GM12878 (cell line): ENCODE measurements around the gene SUFU.

Source experiments
- CBFB ChIP-seq: IDR thresholded peaks from 2 replicates; pipeline ENCODE4 v1.6.1; 2016; ENCODE audit warnings: antibody characterized with exemption, low read depth
- CEBPB ChIP-seq, 2 experiments: fragments of 150-350 bp in 1 of 2; IDR thresholded peaks; 2 replicates each; pipeline ENCODE4 v1.6.1; 2012 to 2014; ENCODE audit warnings: low read depth in 2 of 2, low read length in 2 of 2, borderline replicate concordance in 1 of 2, inconsistent platforms in 1 of 2
- CHD2 ChIP-seq: IDR thresholded peaks from 2 replicates; pipeline ENCODE4 v1.6.1; 2011; ENCODE audit warnings: low read depth, low read length, improper control_type of control experiment, borderline replicate concordance
- CREB1 ChIP-seq: IDR thresholded peaks from 2 replicates; pipeline ENCODE4 v1.6.1; 2012; ENCODE audit warnings: low read depth, mild to moderate bottlenecking, inconsistent platforms
- CTCF ChIP-seq, 3 experiments: IDR thresholded peaks in 2 of 3; conservative IDR thresholded peaks in 1 of 3; 2 replicates each; pipeline ENCODE4 v1.5.1; 2011; ENCODE audit warnings: low read depth in 3 of 3, low read length in 3 of 3, mild to moderate bottlenecking in 3 of 3, control low read depth in 2 of 3, moderate library complexity in 2 of 3, inconsistent platforms in 1 of 3, mixed read lengths in 1 of 3; ENCODE audit not compliant: control insufficient read depth in 2 of 3, insufficient read depth in 1 of 3; ENCODE audit errors: extremely low read depth in 1 of 3
- EZH2 ChIP-seq: IDR thresholded peaks from 2 replicates; pipeline ENCODE4 v1.6.1; 2012; ENCODE audit warnings: low read depth, mild to moderate bottlenecking, control low read depth, inconsistent platforms, low read length, borderline replicate concordance; ENCODE audit not compliant: control insufficient read depth
- HDGF ChIP-seq: fragments of 450-650 bp; IDR thresholded peaks from 2 replicates; pipeline ENCODE4 v1.6.1; 2016; ENCODE audit warnings: antibody characterized with exemption
- IRF4 ChIP-seq: IDR thresholded peaks from 2 replicates; pipeline ENCODE4 v1.6.1; 2011; ENCODE audit warnings: low read depth, low read length
- JUNB ChIP-seq: IDR thresholded peaks from 2 replicates; pipeline ENCODE4 v1.6.1; 2016; ENCODE audit warnings: antibody characterized with exemption, mild to moderate bottlenecking
- JUND ChIP-seq: IDR thresholded peaks from 2 replicates; pipeline ENCODE4 v1.6.1; 2012; ENCODE audit warnings: low read depth, mild to moderate bottlenecking, low read length, improper control_type of control experiment, moderate library complexity
- MYB ChIP-seq: fragments of 150-350 bp; IDR thresholded peaks from 2 replicates; pipeline ENCODE4 v1.6.1; 2014; ENCODE audit warnings: mild to moderate bottlenecking, low read depth, low read length, borderline replicate concordance
- POLR2AphosphoS5 ChIP-seq: IDR thresholded peaks from 2 replicates; pipeline ENCODE4 v1.6.1; 2011; ENCODE audit warnings: mild to moderate bottlenecking, low read length, inconsistent platforms
- SMAD1 ChIP-seq: fragments of 450-650 bp; IDR thresholded peaks from 2 replicates; pipeline ENCODE4 v1.6.1; 2018; ENCODE audit warnings: mild to moderate bottlenecking, low read depth; ENCODE audit not compliant: partially characterized antibody

- TF ChIP-seq JUND (no peak), CEBPB (IDR thresholded peaks at IDR 0.05; ENCODE audit: borderline replicate concordance in 1 of 2, low read depth in 2 of 2, low read length in 2 of 2) (no peak), EZH2 (no peak), CHD2 (no peak), POLR2AphosphoS5 (no peak), CTCF (IDR thresholded peaks at IDR 0.05 in 2 of 3, conservative IDR thresholded peaks at IDR 0.05 in 1 of 3; ENCODE audit: control insufficient read depth in 2 of 3, extremely low read depth in 1 of 3, insufficient read depth in 1 of 3, low read depth in 3 of 3, low read length in 3 of 3) (peak; percentile 86 to 96 (median 92)), JUNB (no peak), SMAD1 (no peak), IRF4 (0 out of 2 replicates have a peak, but pooled peaks have one; percentile 29), HDGF (no peak), CBFB (no peak), CREB1 (no peak), MYB (no peak)
Measured at GRCh38 chr10:102583435-102584417, 80.0 kb downstream of the SUFU start.
